GM23248 (cell line): ENCODE data around the gene CBR3. TPM values are rescaled to one million over a fixed set of nuclear protein-coding genes. Genes with fewer than 3 reads are reported as not detected.

ENCODE experiments used
- DNase-seq: peaks from one replicate; pipeline ENCODE4 v3.0.0-alpha.2; 2015
- H2AFZ ChIP-seq: fragments of 200-600 bp; sonication (generic); 2 replicates; pipeline ENCODE4 v1.6.1; 2016; ENCODE audit warnings: antibody characterized with exemption
- H3F3A ChIP-seq: fragments of 200-600 bp; sonication (generic); 2 replicates; pipeline ENCODE4 v1.6.1; 2016; ENCODE audit warnings: mild to moderate bottlenecking, antibody characterized with exemption, mixed run types; ENCODE audit not compliant: insufficient read depth
- H3K27ac ChIP-seq: fragments of 200-600 bp; sonication (generic); 2 replicates; pipeline ENCODE4 v1.5.1; 2016; ENCODE audit warnings: mild to moderate bottlenecking
- H3K27me3 ChIP-seq: fragments of 200-600 bp; sonication (generic); replicated peaks from 2 replicates; pipeline ENCODE4 v1.6.1; 2016; ENCODE audit warnings: mild to moderate bottlenecking; ENCODE audit not compliant: insufficient read depth
- H3K36me3 ChIP-seq: fragments of 200-600 bp; sonication (generic); 2 replicates; pipeline ENCODE4 v1.6.1; 2016; ENCODE audit warnings: low read depth, mild to moderate bottlenecking
- H3K4me1 ChIP-seq: fragments of 200-600 bp; sonication (generic); 2 replicates; pipeline ENCODE4 v1.6.1; 2016; ENCODE audit warnings: mild to moderate bottlenecking; ENCODE audit not compliant: insufficient read depth
- H3K4me2 ChIP-seq: fragments of 200-600 bp; sonication (generic); one replicate; pipeline ENCODE4 v1.6.1; 2016; ENCODE audit warnings: mild to moderate bottlenecking; ENCODE audit not compliant: unreplicated experiment
- H3K4me3 ChIP-seq: fragments of 200-600 bp; sonication (generic); 2 replicates; pipeline ENCODE4 v1.5.1; 2016; ENCODE audit warnings: mild to moderate bottlenecking
- H3K79me2 ChIP-seq: fragments of 200-600 bp; sonication (generic); 2 replicates; pipeline ENCODE4 v1.6.1; 2016; ENCODE audit warnings: mild to moderate bottlenecking; ENCODE audit not compliant: insufficient read depth
- H3K9ac ChIP-seq: fragments of 200-600 bp; sonication (generic); 2 replicates; pipeline ENCODE4 v1.6.1; 2016; ENCODE audit warnings: mild to moderate bottlenecking
- H3K9me2 ChIP-seq: fragments of 200-600 bp; sonication (generic); 2 replicates; pipeline ENCODE4 v1.6.1; 2016; ENCODE audit warnings: mixed run types, mild to moderate bottlenecking, moderate library complexity; ENCODE audit not compliant: insufficient read depth
- H3K9me3 ChIP-seq: fragments of 200-600 bp; sonication (generic); one replicate; pipeline ENCODE4 v1.6.1; 2017; ENCODE audit warnings: low read depth
- H4K20me1 ChIP-seq: fragments of 200-600 bp; sonication (generic); 2 replicates; pipeline ENCODE4 v1.6.0; 2016; ENCODE audit not compliant: insufficient read depth
- EZH2 ChIP-seq: fragments of 200-600 bp; sonication (generic); IDR thresholded peaks from 2 replicates; pipeline ENCODE4 v1.6.1; 2018; ENCODE audit warnings: antibody characterized with exemption, mild to moderate bottlenecking; ENCODE audit not compliant: insufficient read depth, poor library complexity, severe bottlenecking
- EZH2phosphoT487 ChIP-seq: fragments of 200-600 bp; sonication (generic); IDR thresholded peaks from 2 replicates; pipeline ENCODE4 v1.6.1; 2018; ENCODE audit warnings: antibody characterized with exemption, moderate library complexity, mild to moderate bottlenecking, low read depth; ENCODE audit not compliant: insufficient read depth
- WGBS, 2 experiments: methylation state at CpG; one replicate each; pipeline ENCODE4 v1.1.6; 2015 to 2017; ENCODE audit warnings: low lambda C conversion rate in 2 of 2, low coverage in 1 of 2; ENCODE audit errors: missing lambda C conversion rate in 2 of 2; 5-methylcytosine and 5-hydroxymethylcytosine counted together
- in situ Hi-C: fragments of 300-500 bp; cut with MboI; formaldehyde crosslinking; loops from 2 replicates; pipeline ENCODE4 v1.15.0; 2020
- polyA plus RNA-seq: library from polyadenylated mRNA; unstranded; fragments of >200 nt; fragmentation: Nextera tagmentation; extraction: Ambion mirVana; gene quantifications from 2 replicates; pipeline ENCODE4 v1.2.1, GENCODE V29; 2016
- total RNA-seq: library from RNA; depleted of rRNA; stranded (reverse); fragments of >200 nt; shearing (Covaris generic); gene quantifications from 2 replicates; pipeline ENCODE4 v1.2.3, GENCODE V29; 2014

CBR3 gene
- total and polyA plus RNA-seq, 2 experiments from 2014 or later: 17.3 to 28.1 TPM

DNA sequence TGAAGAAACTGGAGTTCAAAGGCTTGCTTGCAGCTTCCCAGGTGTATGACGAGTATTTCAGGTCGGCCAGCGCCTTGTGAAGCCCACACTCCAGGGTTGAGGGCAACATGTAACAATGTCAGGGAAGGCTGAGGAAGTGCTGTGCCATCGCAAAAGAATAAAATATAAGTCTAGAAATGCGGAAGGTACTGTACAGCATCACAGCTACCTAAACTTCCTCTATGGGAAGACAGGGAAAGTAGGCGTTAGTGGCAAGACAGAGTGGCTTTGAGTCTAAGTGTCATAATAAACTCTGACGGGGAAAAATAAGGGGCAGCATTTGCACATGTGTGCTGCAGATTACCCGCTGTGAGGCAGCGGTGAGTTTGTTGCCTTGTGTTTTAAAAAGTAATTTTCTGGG is 50.6 kb downstream of the CBR3 start:
- Histone ChIP-seq H3K9ac (no peak overlapping the region), H3F3A (no peaks in the 10 kb centered on the region), H3K27me3 (no peaks in the 10 kb centered on the region), H4K20me1 (no peaks in the 10 kb centered on the region), H3K9me2 (no peaks in the 10 kb centered on the region), H3K27ac (no peak overlapping the region), H2AFZ (no peak overlapping the region), H3K9me3 (no peaks in the 10 kb centered on the region), H3K4me1 (no peaks in the 10 kb centered on the region), H3K79me2 (no peaks in the 10 kb centered on the region), H3K4me3 (no peak overlapping the region), H3K4me2 (no peak overlapping the region), H3K36me3 (no peaks in the 10 kb centered on the region)
- in situ Hi-C loops: no loop called here
- no peak for DNase-seq
- WGBS, 2 experiments: 94 to 96% methylated on average over 9 of the region's 9 CpGs
- TF ChIP-seq EZH2 (no peak), EZH2phosphoT487 (no peak)

DNA sequence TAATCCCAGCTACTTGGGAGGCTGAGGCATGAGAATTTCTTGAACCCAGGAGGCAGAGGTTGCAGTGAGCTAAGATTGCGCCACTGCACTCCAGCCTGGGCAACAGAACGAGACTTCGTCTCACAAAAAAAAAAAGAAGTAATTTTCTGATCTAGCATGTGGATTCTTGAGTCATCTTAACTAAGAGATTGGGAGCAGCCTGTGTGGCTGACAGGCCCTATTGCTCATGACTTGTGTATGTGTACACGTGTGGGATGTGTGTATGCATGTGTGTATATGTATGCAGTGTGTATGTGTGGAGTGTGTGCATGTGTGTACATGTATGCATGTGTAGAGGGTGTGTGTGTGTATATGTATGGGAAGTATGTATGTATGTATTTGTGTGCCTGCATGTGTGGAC is 51.2 kb downstream of the CBR3 start:
- no peak overlapping the region for H3K27ac ChIP-seq
- H3K9me2 ChIP-seq: no peaks in the 10 kb centered on the region
- no peak for DNase-seq
- no peaks in the 10 kb centered on the region for H3K9me3 ChIP-seq
- TF ChIP-seq EZH2phosphoT487 (no peak), EZH2 (no peak)
- no peak overlapping the region for H3K4me3 ChIP-seq
- H3K4me1 ChIP-seq: no peaks in the 10 kb centered on the region
- in situ Hi-C loops: no loop called here
- H3K36me3 ChIP-seq: no peaks in the 10 kb centered on the region
- WGBS, 2 experiments: 88 to 91% methylated on average over 4 of the region's 4 CpGs
- H3K9ac ChIP-seq: no peak overlapping the region
- no peak overlapping the region for H2AFZ ChIP-seq
- H3K79me2 ChIP-seq: no peaks in the 10 kb centered on the region
- H3F3A ChIP-seq: no peaks in the 10 kb centered on the region
- H3K4me2 ChIP-seq: no peak overlapping the region
- H3K27me3 ChIP-seq: no peaks in the 10 kb centered on the region
- H4K20me1 ChIP-seq: no peaks in the 10 kb centered on the region

DNA sequence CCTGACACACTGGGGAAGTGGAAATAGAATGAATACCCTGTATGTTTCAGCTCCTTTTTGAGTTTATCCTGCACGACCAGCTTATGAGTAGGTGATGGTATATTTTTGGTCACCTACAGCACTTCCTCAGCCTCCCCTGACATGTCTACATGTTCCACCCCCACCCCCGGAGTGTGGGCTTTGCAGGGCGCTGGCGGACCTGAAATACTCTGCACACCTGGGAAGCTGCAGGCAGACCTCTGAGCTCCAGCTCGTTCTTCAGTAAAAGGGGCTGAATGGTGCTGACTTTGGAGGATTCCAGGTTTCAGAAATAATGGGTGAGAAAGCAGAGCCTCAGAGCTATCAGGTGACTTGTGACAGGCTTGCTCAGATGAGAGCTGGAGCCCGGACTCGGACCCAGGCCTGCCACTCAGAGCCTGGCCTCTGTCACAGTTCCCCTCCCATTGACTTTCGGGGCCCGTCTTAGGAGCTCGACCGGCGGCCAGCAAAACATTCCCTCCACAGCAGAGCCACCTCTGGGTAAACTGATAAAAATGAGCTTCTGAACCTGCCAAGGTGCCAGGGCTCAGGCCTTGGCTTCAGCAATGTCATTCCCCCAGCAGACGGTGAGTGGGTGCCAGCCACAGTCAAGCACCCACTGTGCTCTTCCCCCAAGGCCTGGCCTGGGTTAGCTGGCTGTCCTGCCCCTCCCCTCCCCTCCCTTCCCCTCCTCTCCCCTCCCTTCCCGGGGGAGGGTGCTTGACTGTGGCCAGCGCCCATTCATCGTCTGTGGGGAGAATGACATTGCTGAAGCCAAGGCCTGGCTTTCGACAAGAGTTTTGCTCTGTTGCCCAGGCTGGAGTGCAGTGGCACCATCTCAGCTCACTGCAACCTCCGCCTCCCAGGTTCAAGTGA is 51.9 kb downstream of the CBR3 start:
- Histone ChIP-seq H3K9ac (no peak overlapping the region), H3K9me2 (no peaks in the 10 kb centered on the region), H3K36me3 (no peaks in the 10 kb centered on the region), H3K79me2 (no peaks in the 10 kb centered on the region), H3K4me3 (no peak overlapping the region), H4K20me1 (no peaks in the 10 kb centered on the region), H2AFZ (no peak overlapping the region), H3F3A (no peaks in the 10 kb centered on the region), H3K27me3 (no peaks in the 10 kb centered on the region), H3K4me1 (no peaks in the 10 kb centered on the region), H3K4me2 (no peak overlapping the region), H3K27ac (no peak overlapping the region), H3K9me3 (no peaks in the 10 kb centered on the region)
- in situ Hi-C loops: no loop called here
- DNase-seq: no peak
- TF ChIP-seq EZH2phosphoT487 (no peak), EZH2 (no peak)
- WGBS, 2 experiments: 77 to 83% methylated on average over 17 to 18 of the region's 18 CpGs

DNA sequence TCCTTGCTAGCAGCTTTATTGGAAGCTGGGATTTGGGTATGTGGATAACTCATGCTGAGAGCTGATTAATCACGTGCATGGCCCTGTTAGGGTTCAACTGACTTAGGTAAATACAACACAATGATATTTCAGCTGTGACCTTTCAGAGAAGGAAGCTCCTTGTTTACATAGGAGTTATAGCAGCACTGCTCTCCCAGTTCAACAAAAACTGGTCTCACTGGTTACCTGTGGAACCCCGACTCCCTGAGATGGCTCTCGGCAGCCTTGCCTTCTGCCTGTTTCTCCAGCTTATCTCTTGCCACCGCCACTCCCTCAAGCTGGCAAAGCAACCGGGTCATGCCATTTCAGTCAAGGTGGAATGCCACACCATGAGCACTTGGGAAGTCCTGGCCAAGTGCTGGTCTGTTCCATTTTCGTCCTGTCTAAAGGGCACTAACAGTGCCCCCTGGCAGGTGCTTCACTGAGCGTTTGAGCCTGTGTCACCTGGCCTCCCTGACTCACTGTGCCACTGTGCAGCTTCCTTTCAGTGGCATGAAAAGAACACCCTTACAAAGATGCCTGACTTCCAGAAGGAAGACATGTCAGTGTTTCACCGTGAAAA is 53.3 kb downstream of the CBR3 start:
- no peaks in the 10 kb centered on the region for H3K36me3 ChIP-seq
- no peak overlapping the region for H3K9ac ChIP-seq
- H4K20me1 ChIP-seq: no peaks in the 10 kb centered on the region
- H3K79me2 ChIP-seq: no peaks in the 10 kb centered on the region
- H3F3A ChIP-seq: no peaks in the 10 kb centered on the region
- in situ Hi-C loops: no loop called here
- H3K4me1 ChIP-seq: no peaks in the 10 kb centered on the region
- no peak overlapping the region for H3K4me3 ChIP-seq
- TF ChIP-seq EZH2 (no peak), EZH2phosphoT487 (no peak)
- H3K27ac ChIP-seq: no peak overlapping the region
- no peak for DNase-seq
- H3K9me2 ChIP-seq: no peaks in the 10 kb centered on the region
- WGBS, 2 experiments: 79 to 82% methylated on average over 8 of the region's 8 CpGs
- no peaks in the 10 kb centered on the region for H3K9me3 ChIP-seq
- H3K27me3 ChIP-seq: no peaks in the 10 kb centered on the region
- H3K4me2 ChIP-seq: no peak overlapping the region
- no peak overlapping the region for H2AFZ ChIP-seq
